GM12878 (cell line): Measurements from ENCODE around the gene AANAT. TPM values are rescaled to one million over a fixed set of nuclear protein-coding genes. Genes with fewer than 3 reads are reported as not detected.
A peak's percentile ranks its signal among the peaks of the same experiment; 100 is the strongest.

ENCODE experiments used
- ATAC-seq: fragments of 200-7000 bp; cut with Tn5 transposase; 3 replicates; pipeline ENCODE4 v1.9.1; 2020; ENCODE audit warnings: mild to moderate bottlenecking, moderate library complexity
- BruUV-seq: library from RNA; stranded (reverse); fragments of 400-500 nt; replicated peaks from 2 replicates; lab custom pipeline; 2021; lab: Mats Ljungman, UMichigan
- CTCF ChIA-PET: fragments of 300-600 bp; sonication (Branson Sonifier 250); formaldehyde crosslinking; extraction: SDS; loops from one replicate; lab custom pipeline; 2021; ENCODE audit warnings: inconsistent platforms; lab: Yijun Ruan, JAX
- POLR2A ChIA-PET: fragments of 350-600 bp; formaldehyde crosslinking; extraction: SDS; loops from one replicate; lab custom pipeline; 2021; ENCODE audit warnings: inconsistent platforms; lab: Charles Lee
- RAD21 ChIA-PET: fragments of 300-600 bp; sonication (Branson Sonifier 250); formaldehyde crosslinking; loops from one replicate; lab custom pipeline; 2023; ENCODE audit warnings: antibody characterized with exemption; ENCODE audit not compliant: unreplicated experiment; lab: Charles Lee
- SMC1A ChIA-PET: fragments of 300-600 bp; sonication (Branson Sonifier 250); formaldehyde crosslinking; loops from one replicate; lab custom pipeline; 2023; ENCODE audit not compliant: unreplicated experiment, uncharacterized antibody; lab: Charles Lee
- DNase-seq: peaks from one replicate; pipeline ENCODE4 v3.0.0-alpha.2; 2011; ENCODE audit warnings: low read depth, low spot score
- FAIRE-seq: peaks from 3 replicates; lab custom pipeline; 2011; peaks lifted over from hg19 to GRCh38; lab: Jason Lieb, UNC
- H2AFZ ChIP-seq: 2 replicates; pipeline ENCODE4 v1.6.0; 2011; ENCODE audit warnings: low read depth, low read length, control low read depth; ENCODE audit not compliant: control insufficient read depth
- H3K27ac ChIP-seq: 2 replicates; pipeline ENCODE4 v1.5.1; 2011; ENCODE audit warnings: control low read depth; ENCODE audit not compliant: control insufficient read depth, insufficient read depth
- H3K27me3 ChIP-seq, 2 experiments: replicated peaks in 1 of 2; 2 replicates each; pipeline versions ENCODE4 v1.6.0 to v1.6.1; 2011; ENCODE audit warnings: low read length in 1 of 2; ENCODE audit not compliant: control insufficient read depth in 2 of 2, insufficient read depth in 2 of 2
- H3K36me3 ChIP-seq, 2 experiments: 2 replicates each; pipeline ENCODE4 v1.5.1; 2011; ENCODE audit warnings: low read length in 1 of 2; ENCODE audit not compliant: control insufficient read depth in 2 of 2, insufficient read depth in 2 of 2
- H3K4me1 ChIP-seq: 2 replicates; pipeline ENCODE4 v1.6.1; 2011; ENCODE audit warnings: mild to moderate bottlenecking, low read length, moderate library complexity, mixed read lengths; ENCODE audit not compliant: control insufficient read depth, insufficient read depth
- H3K4me2 ChIP-seq: 2 replicates; pipeline ENCODE4 v1.6.0; 2011; ENCODE audit warnings: control low read depth; ENCODE audit not compliant: control insufficient read depth, insufficient read depth
- H3K4me3 ChIP-seq: fragments of 200-600 bp; sonication (generic); 2 replicates; pipeline ENCODE4 v1.5.1; 2016
- H3K79me2 ChIP-seq: 2 replicates; pipeline ENCODE4 v1.6.0; 2011; ENCODE audit warnings: low read length; ENCODE audit not compliant: control insufficient read depth, insufficient read depth
- H3K9ac ChIP-seq: 2 replicates; pipeline ENCODE4 v1.8.0; 2011; ENCODE audit warnings: low read length, control low read depth, mixed read lengths; ENCODE audit not compliant: control insufficient read depth, insufficient read depth
- H3K9me3 ChIP-seq: replicated peaks from 3 replicates; pipeline ENCODE4 v1.5.1; 2011; ENCODE audit warnings: mild to moderate bottlenecking, low read length; ENCODE audit not compliant: control insufficient read depth, insufficient read depth
- H4K20me1 ChIP-seq: 2 replicates; pipeline ENCODE4 v1.6.0; 2011; ENCODE audit not compliant: control insufficient read depth, insufficient read depth
- ASH2L ChIP-seq: fragments of 300-600, 200-600 bp; sonication (generic); IDR thresholded peaks from 2 replicates; pipeline ENCODE4 v1.6.1; 2017; ENCODE audit warnings: low read depth, mild to moderate bottlenecking, borderline replicate concordance
- EGR1 ChIP-seq, 2 experiments: IDR thresholded peaks; 1 replicate in 1 of 2; 2 replicates in 1 of 2; pipeline ENCODE4 v1.6.1; 2011 to 2012; ENCODE audit warnings: low read depth in 2 of 2, low read length in 2 of 2, borderline replicate concordance in 1 of 2, mild to moderate bottlenecking in 1 of 2, moderate library complexity in 1 of 2
- EP300 ChIP-seq, 2 experiments: fragments of 150-350 bp in 1 of 2; IDR thresholded peaks; 2 replicates each; pipeline ENCODE4 v1.6.1; 2011 to 2012; ENCODE audit warnings: low read depth in 2 of 2, low read length in 2 of 2, borderline replicate concordance in 1 of 2, improper control_type of control experiment in 1 of 2, inconsistent platforms in 1 of 2; ENCODE audit not compliant: control insufficient read depth in 1 of 2
- ESRRA ChIP-seq: IDR thresholded peaks from 2 replicates; pipeline ENCODE4 v1.6.1; 2012; ENCODE audit warnings: mild to moderate bottlenecking, low read length, improper control_type of control experiment
- IKZF1 ChIP-seq: fragments of 450-650 bp; conservative IDR thresholded peaks from 2 replicates; pipeline ENCODE4 v1.6.1; 2017; ENCODE audit warnings: antibody characterized with exemption, mild to moderate bottlenecking
- STAT1 ChIP-seq: fragments of 450-650 bp; conservative IDR thresholded peaks from 2 replicates; pipeline ENCODE4 v1.6.1; 2014; ENCODE audit warnings: antibody characterized with exemption, mild to moderate bottlenecking
- TBL1XR1 ChIP-seq: IDR thresholded peaks from 2 replicates; pipeline ENCODE4 v1.6.1; 2012; ENCODE audit warnings: low read depth, low read length, improper control_type of control experiment
- ZNF24 ChIP-seq: fragments of 450-650 bp; IDR thresholded peaks from 2 replicates; pipeline ENCODE4 v1.6.1; 2017; ENCODE audit warnings: antibody characterized with exemption, mild to moderate bottlenecking
- WGBS: methylation state at CpG from one replicate; pipeline ENCODE4 v1.1.6; 2016; ENCODE audit warnings: low lambda C conversion rate; ENCODE audit not compliant: insufficient replicate concordance, insufficient coverage; ENCODE audit errors: missing lambda C conversion rate; 5-methylcytosine and 5-hydroxymethylcytosine counted together
- in situ Hi-C: fragments of 300-500 bp; cut with MboI; formaldehyde crosslinking; loops from 9 replicates; pipeline ENCODE4 v1.14.3; 2018; ENCODE audit warnings: mixed read lengths
- intact Hi-C: fragments of 100-400 bp; cut with micrococcal nuclease; formaldehyde crosslinking; loops from one replicate; pipeline ENCODE4 v1.14.2; 2022; ENCODE audit not compliant: unreplicated experiment
- polyA plus RNA-seq, 11 experiments: library from polyadenylated mRNA; depleted of rRNA in 4 of 11; unstranded in 6 of 11; stranded (reverse) in 5 of 11; fragments of >200 nt; fragmentation: Nextera tagmentation in 4 of 11; fragmentation: Illumina TruSeq in 1 of 11; extraction: Ambion mirVana in 4 of 11; extraction: Trizol in 1 of 11; gene quantifications; 1 replicate in 1 of 11; 2 replicates in 10 of 11; pipeline versions ENCODE4 v1.2.1 to v1.2.3, GENCODE V29; 2011 to 2016; ENCODE audit warnings: inconsistent platforms in 2 of 11, missing spikeins in 2 of 11, low read depth in 1 of 11
- total RNA-seq, 4 experiments: library from RNA; depleted of rRNA in 3 of 4; stranded (reverse); fragments of >200 nt in 3 of 4; fragmentation: Illumina TruSeq in 1 of 4; extraction: Trizol in 1 of 4; gene quantifications; 2 replicates each; pipeline versions ENCODE4 v1.2.1 to v1.2.3, GENCODE V29; 2013 to 2021
- TF ChIP-seq, protein P1 (sequence below): IDR thresholded peaks from 2 replicates; pipeline ENCODE4 v1.6.1; 2012; ENCODE audit warnings: low read depth, low read length, improper control_type of control experiment
- TF ChIP-seq, protein P2 (sequence below): IDR thresholded peaks from 2 replicates; pipeline ENCODE4 v1.6.1; 2011; ENCODE audit warnings: low read depth, low read length, improper control_type of control experiment, borderline replicate concordance
- TF ChIP-seq, protein P3 (sequence below): fragments of 450-650 bp; IDR thresholded peaks from 2 replicates; pipeline ENCODE4 v1.6.1; 2018; ENCODE audit warnings: borderline replicate concordance, mild to moderate bottlenecking; ENCODE audit not compliant: partially characterized antibody

AANAT gene
- total and polyA plus RNA-seq, 10 of the 15 experiments (the other 5 are each of a cell fraction or from before 2014, with no cell fraction given), result 0.23 TPM; not detected in 9

DNA sequence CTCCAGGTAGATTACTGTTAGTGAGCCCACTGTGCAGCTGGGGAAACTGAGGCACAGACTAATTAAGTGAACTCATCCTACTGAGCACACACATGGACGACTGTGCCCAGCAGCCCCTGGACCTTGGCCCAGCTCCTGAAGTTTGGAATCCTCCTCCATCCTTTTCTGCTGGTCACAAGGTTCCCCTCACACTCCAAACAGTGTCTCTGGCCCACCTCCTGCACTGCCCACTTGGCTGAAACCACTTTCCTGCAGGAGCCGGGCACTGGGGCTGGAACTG lies 30.2 kb downstream of the AANAT start:
- in situ Hi-C loops, result no loop called here
- H3K79me2 ChIP-seq, result peaks cover 67% of the 10 kb centered on the region
- no TSS peak for BruUV-seq
- intact Hi-C loops, result no loop called here
- no peak for ATAC-seq
- no peaks in the 10 kb centered on the region for H3K27me3 ChIP-seq
- H3K9ac ChIP-seq, result peak overlapping the region; percentile 81
- H3K4me3 ChIP-seq, result peak overlapping the region; percentile 96; the same call in 1 of the 2 replicates
- 97% methylated on average over 2 of the region's 2 CpGs for WGBS
- no peaks in the 10 kb centered on the region for H4K20me1 ChIP-seq
- no peaks in the 10 kb centered on the region for H3K9me3 ChIP-seq
- ChIA-PET CTCF (interaction anchor here (1.2 to 3.1 kb wide), 5 partner anchors 10 to 88 kb away, joined by 4 to 15 read pairs (median 10); partner anchors contain the start of gene AANAT), SMC1A (interaction anchor here (1.2 to 8.7 kb wide), 3 partner anchors 13 to 30 kb away, joined by 3 to 115 read pairs (median 15); partner anchors contain the start of gene AANAT), RAD21 (interaction anchor here (1.9 to 5.4 kb wide), 4 partner anchors 10 to 31 kb away, joined by 4 to 34 read pairs (median 12); partner anchors contain the start of gene AANAT), POLR2A (interaction anchor here (0.6 to 9.0 kb wide), 3 partner anchors 9 to 230 kb away, joined by 3 to 101 read pairs (median 3); no protein-coding TSS in a partner anchor)
- peak overlapping the region; percentile 88 for H3K4me2 ChIP-seq
- H2AFZ ChIP-seq, result no peak overlapping the region
- FAIRE-seq, result no peak
- DNase-seq, result no peak
- peaks cover 72% of the 10 kb centered on the region for H3K4me1 ChIP-seq
- no peaks in the 10 kb centered on the region; a peak in 3 of 4 replicates for H3K36me3 ChIP-seq
- no peak for TF ChIP-seq EP300 (IDR thresholded peaks at IDR 0.05; ENCODE audit: borderline replicate concordance in 1 of 2, control insufficient read depth in 1 of 2, low read depth in 2 of 2, low read length in 2 of 2)
- TF ChIP-seq, protein P1, sequence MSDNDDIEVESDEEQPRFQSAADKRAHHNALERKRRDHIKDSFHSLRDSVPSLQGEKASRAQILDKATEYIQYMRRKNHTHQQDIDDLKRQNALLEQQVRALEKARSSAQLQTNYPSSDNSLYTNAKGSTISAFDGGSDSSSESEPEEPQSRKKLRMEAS, result no peak
- no peak for TF ChIP-seq ASH2L
- no peak for TF ChIP-seq IKZF1
- no peak for TF ChIP-seq TBL1XR1
- TF ChIP-seq, protein P2, sequence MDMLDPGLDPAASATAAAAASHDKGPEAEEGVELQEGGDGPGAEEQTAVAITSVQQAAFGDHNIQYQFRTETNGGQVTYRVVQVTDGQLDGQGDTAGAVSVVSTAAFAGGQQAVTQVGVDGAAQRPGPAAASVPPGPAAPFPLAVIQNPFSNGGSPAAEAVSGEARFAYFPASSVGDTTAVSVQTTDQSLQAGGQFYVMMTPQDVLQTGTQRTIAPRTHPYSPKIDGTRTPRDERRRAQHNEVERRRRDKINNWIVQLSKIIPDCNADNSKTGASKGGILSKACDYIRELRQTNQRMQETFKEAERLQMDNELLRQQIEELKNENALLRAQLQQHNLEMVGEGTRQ, result no peak
- TF ChIP-seq ESRRA, result no peak
- TF ChIP-seq, protein P3, sequence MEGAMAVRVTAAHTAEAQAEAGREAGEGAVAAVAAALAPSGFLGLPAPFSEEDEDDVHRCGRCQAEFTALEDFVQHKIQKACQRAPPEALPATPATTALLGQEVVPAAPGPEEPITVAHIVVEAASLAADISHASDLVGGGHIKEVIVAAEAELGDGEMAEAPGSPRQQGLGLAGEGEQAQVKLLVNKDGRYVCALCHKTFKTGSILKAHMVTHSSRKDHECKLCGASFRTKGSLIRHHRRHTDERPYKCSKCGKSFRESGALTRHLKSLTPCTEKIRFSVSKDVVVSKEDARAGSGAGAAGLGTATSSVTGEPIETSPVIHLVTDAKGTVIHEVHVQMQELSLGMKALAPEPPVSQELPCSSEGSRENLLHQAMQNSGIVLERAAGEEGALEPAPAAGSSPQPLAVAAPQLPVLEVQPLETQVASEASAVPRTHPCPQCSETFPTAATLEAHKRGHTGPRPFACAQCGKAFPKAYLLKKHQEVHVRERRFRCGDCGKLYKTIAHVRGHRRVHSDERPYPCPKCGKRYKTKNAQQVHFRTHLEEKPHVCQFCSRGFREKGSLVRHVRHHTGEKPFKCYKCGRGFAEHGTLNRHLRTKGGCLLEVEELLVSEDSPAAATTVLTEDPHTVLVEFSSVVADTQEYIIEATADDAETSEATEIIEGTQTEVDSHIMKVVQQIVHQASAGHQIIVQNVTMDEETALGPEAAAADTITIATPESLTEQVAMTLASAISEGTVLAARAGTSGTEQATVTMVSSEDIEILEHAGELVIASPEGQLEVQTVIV, result no peak
- TF ChIP-seq ZNF24, result no peak
- no peak for TF ChIP-seq STAT1
- TF ChIP-seq EGR1 (IDR thresholded peaks at IDR 0.05; ENCODE audit: borderline replicate concordance in 1 of 2, low read depth in 2 of 2, low read length in 2 of 2), result no peak
- H3K27ac ChIP-seq, result peak overlapping the region; percentile 86
